Prostate gland (tissue), 2 donors: ENCODE results near the gene LARGE1.

ENCODE experiments used
- POLR2A ChIP-seq: fragments of 450-650 bp; IDR thresholded peaks from one replicate; pipeline ENCODE4 v1.6.1; 2016; ENCODE audit warnings: antibody characterized with exemption, mild to moderate bottlenecking
- POLR2AphosphoS5 ChIP-seq: sonication (generic); formaldehyde crosslinking; IDR thresholded peaks from one replicate; pipeline ENCODE4 v1.6.1; 2017; ENCODE audit warnings: antibody characterized with exemption
- TF ChIP-seq, protein P1 (sequence below), 4 experiments: fragments of 200-600 bp in 2 of 4; fragments of 450-650 bp in 2 of 4; sonication (generic) in 2 of 4; IDR thresholded peaks; 1 replicate in 3 of 4; 2 replicates in 1 of 4; pipeline ENCODE4 v1.5.1; 2016 to 2019; ENCODE audit warnings: antibody characterized with exemption in 4 of 4, mild to moderate bottlenecking in 2 of 4, moderate library complexity in 2 of 4

DNA sequence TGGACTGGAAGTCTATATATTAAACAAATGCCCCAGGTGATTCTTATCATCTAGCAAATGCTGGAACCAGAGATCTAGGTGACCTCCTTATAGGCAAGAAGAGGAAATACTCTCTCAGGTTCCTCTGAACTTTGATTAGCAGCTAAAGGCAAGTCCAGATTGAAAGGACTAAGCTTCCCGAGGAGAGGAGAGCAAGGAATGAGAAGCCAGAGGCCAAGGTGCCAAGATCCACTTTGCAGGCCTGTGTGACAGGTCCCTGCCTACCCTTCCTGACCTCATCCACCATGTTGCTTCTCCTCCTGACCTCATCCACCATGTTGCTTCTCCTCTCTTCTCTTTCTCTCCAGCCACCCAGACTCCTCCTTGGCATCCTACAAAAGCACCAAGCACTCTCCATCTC lies 173.2 kb downstream of the LARGE1 start:
- TF ChIP-seq, protein P1, sequence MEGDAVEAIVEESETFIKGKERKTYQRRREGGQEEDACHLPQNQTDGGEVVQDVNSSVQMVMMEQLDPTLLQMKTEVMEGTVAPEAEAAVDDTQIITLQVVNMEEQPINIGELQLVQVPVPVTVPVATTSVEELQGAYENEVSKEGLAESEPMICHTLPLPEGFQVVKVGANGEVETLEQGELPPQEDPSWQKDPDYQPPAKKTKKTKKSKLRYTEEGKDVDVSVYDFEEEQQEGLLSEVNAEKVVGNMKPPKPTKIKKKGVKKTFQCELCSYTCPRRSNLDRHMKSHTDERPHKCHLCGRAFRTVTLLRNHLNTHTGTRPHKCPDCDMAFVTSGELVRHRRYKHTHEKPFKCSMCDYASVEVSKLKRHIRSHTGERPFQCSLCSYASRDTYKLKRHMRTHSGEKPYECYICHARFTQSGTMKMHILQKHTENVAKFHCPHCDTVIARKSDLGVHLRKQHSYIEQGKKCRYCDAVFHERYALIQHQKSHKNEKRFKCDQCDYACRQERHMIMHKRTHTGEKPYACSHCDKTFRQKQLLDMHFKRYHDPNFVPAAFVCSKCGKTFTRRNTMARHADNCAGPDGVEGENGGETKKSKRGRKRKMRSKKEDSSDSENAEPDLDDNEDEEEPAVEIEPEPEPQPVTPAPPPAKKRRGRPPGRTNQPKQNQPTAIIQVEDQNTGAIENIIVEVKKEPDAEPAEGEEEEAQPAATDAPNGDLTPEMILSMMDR (IDR thresholded peaks at IDR 0.05): no peak
- TF ChIP-seq POLR2AphosphoS5 (no peak), POLR2A (no peak)
